ENCODE measurements around the gene ADGRL3.

GRCh38 chr4:61958591-61958990 lies 758.5 kb downstream of the ADGRL3 start:
- no peak for TF ChIP-seq CTCF (IDR thresholded peaks at IDR 0.05)
- TF ChIP-seq POLR2A (IDR thresholded peaks at IDR 0.05), result no peak

Data from adrenal gland (tissue), 5 donors.